ENCODE measurements around the gene HBM.
"Not testable (repeated sequence)": the region's sequence is repeated elsewhere in the genome, so short reads cannot be mapped to it uniquely, and the experiment has no call there.

Gene HBM

GRCh38 chr16:144797-145252, 21.0 kb upstream of the HBM start:
- DNase-seq (ENCODE audit: extremely low read depth in 1 of 2, low read depth in 1 of 2): no peak

- no peak for DNase-seq (ENCODE audit: extremely low read depth in 1 of 2, low read depth in 1 of 2)
These were observed 19.1 kb upstream of the HBM start for GRCh38 chr16:146646-147045.

- DNase-seq (ENCODE audit: extremely low read depth in 1 of 2, low read depth in 1 of 2): no peak
These were observed 16.6 kb upstream of the HBM start for GRCh38 chr16:149024-149660.

GRCh38 chr16:152141-153128, 13.3 kb upstream of the HBM start, which contains the start of gene HBZ:
TSS of gene HBZ (plus strand) at chr16:152644. CDS start at chr16:152910, 266 bp downstream.
- DNase-seq (ENCODE audit: extremely low read depth in 1 of 2, low read depth in 1 of 2): no peak

- DNase-seq (ENCODE audit: extremely low read depth in 1 of 2, low read depth in 1 of 2): not testable (repeated sequence)
These were observed 12.7 kb upstream of the HBM start for GRCh38 chr16:153129-153521.

GRCh38 chr16:153550-154216, 12.1 kb upstream of the HBM start:
- DNase-seq (ENCODE audit: extremely low read depth in 1 of 2, low read depth in 1 of 2): not testable (repeated sequence)

- no peak for DNase-seq (ENCODE audit: extremely low read depth in 1 of 2, low read depth in 1 of 2)
These were observed 11.4 kb upstream of the HBM start for GRCh38 chr16:154217-155030.

GRCh38 chr16:155031-155398, 10.8 kb upstream of the HBM start:
- no peak for DNase-seq (ENCODE audit: extremely low read depth in 1 of 2, low read depth in 1 of 2)

- no peak for DNase-seq (ENCODE audit: extremely low read depth in 1 of 2, low read depth in 1 of 2)
These were observed 6.5 kb upstream of the HBM start for GRCh38 chr16:159136-159849.

DNA sequence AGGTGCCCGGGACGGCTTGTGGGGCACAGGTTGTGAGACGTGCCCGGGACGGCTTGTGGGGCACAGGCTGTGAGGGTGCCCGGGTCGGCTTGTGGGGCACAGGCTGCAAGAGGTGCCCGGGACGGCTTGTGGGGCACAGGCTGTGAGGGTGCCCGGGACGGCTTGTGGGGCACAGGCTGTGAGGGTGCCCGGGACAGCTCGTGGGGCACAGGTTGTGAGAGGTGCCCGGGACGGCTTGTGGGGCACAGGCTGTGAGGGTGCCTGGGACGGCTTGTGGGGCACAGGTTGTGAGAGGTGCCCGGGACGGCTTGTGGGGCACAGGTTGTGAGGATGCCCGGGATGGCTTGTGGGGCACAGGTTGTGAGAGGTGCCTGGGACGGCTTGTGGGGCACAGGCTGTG, 5.5 kb upstream of the HBM start:
- not testable (repeated sequence) for DNase-seq (ENCODE audit: extremely low read depth in 1 of 2, low read depth in 1 of 2)

DNA sequence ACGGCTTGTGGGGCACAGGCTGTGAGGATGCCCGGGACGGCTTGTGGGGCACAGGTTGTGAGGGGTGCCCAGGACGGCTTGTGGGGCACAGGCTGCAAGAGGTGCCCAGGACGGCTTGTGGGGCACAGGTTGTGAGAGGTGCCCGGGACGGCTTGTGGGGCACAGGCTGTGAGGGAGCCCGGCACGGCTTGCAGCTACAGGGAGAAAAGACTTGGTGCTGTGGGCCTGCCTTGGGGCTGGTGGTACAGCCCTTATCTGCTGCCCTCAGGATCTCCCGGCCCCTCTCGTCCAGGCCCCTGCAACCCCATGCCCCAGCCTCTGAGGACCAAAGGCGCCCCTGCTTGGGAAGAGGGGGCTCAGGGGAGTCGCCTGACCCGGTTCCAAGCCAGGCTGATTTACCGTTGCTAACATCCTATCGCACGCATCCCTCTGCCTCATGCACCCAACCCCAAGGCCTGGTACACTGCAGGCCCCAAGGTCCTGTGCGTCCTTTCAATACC, 5.0 kb upstream of the HBM start:
- DNase-seq (ENCODE audit: extremely low read depth in 1 of 2, low read depth in 1 of 2): no peak

DNA sequence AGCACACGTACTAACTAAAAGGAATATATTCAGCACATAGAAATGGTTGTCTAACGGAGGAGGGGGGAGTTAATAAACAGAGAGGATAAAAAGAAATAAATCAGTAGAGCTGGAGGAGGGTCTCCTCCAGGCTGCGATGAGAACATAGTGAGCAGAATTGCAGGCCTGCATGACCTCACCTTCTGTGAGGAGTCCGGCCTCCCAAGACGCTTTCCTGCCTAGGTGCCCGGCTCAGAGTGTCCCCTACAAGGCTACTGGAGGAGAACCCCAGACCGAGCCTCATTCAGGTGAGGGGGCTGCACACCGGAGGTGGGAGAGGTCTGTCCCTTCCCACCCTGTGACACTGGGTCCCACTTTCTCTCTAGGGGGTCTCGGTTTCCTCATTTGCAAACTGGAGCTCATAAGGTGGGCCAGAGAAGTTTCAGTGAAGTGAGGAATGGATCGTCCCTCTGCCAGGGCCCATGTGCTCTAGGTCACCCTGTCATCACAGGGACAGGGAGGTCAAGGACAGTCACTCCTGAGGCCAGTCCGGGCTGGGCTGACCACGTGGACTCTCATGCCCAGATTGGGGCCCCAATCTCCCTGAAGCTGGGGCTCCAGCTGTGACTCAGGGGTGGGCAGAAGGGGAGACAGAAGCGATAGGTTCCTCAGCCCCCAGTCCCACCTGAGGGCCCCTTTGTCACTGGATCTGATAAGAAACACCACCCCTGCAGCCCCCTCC, 3.3 kb upstream of the HBM start:
- no peak for DNase-seq (ENCODE audit: extremely low read depth in 1 of 2, low read depth in 1 of 2)

GRCh38 chr16:163139-163538, 2.6 kb upstream of the HBM start:
- not testable (repeated sequence) for DNase-seq (ENCODE audit: extremely low read depth in 1 of 2, low read depth in 1 of 2)

DNA sequence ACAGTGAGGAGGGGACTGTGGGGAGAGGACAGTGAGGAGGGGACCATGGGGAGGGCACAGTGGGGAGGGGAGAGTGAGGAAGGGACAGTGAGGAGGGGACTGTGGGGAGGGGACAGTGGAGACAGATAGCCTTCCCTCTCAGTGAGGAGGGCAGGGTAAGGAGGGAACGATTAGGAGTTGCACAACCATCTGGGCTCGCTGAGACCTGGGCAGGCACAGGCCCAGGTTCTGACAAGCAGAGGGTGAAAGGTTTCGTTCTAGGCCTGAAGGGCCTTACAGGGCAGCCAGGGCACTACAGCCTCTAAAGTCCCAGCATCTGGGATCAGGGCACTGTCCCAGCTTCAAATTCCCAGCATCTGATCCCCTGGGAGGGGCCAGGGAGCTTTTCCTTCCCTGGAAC, 2.1 kb upstream of the HBM start:
- not testable (repeated sequence) for DNase-seq (ENCODE audit: extremely low read depth in 1 of 2, low read depth in 1 of 2)

DNA sequence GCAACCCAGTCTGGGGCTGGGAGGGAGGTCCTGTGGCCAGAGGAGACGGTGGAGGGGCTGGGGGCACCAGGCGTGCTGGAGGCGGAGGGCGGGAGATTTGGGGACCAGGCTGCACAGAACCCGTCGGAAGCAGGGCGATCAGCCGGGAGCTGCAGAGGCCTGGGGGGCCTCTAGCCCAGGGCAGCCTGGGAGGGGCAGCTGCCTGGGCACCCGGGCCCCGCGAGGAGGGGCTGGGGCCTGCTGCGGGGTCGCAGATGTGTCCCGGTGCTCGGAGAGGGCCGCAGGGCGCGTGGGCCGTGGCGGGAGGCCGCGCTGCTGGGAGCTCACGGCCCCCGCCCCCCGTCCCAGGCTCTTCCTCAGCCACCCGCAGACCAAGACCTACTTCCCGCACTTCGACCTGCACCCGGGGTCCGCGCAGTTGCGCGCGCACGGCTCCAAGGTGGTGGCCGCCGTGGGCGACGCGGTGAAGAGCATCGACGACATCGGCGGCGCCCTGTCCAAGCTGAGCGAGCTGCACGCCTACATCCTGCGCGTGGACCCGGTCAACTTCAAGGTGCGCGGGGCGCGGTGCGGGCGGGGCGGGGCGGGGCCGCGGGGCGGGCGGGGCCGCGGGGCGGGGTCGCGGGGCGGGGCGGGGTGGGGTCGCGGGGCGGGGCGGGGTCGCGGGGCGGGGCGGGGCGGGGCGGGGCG, 1.5 kb upstream of the HBM start:
- not testable (repeated sequence) for DNase-seq (ENCODE audit: extremely low read depth in 1 of 2, low read depth in 1 of 2)

- DNase-seq (ENCODE audit: extremely low read depth in 1 of 2, low read depth in 1 of 2): no peak
These were observed 795 bp upstream of the HBM start for GRCh38 chr16:164827-165538.

- DNase-seq (ENCODE audit: extremely low read depth in 1 of 2, low read depth in 1 of 2): no peak
These were observed 770 bp downstream of the HBM start for GRCh38 chr16:166375-167121.

Measured in activated CD8-positive, alpha-beta memory T cell treated with anti-CD3 and anti-CD28 coated beads for 1 hour (primary cell).